Measurements from ENCODE around the gene MAPK6. TPM values are rescaled to one million over a fixed set of nuclear protein-coding genes. Genes with fewer than 3 reads are reported as not detected.

Gene MAPK6
- total RNA-seq, 6 donors from 2014 or later = 6.7 to 34.1 (median 24.4) TPM

DNA sequence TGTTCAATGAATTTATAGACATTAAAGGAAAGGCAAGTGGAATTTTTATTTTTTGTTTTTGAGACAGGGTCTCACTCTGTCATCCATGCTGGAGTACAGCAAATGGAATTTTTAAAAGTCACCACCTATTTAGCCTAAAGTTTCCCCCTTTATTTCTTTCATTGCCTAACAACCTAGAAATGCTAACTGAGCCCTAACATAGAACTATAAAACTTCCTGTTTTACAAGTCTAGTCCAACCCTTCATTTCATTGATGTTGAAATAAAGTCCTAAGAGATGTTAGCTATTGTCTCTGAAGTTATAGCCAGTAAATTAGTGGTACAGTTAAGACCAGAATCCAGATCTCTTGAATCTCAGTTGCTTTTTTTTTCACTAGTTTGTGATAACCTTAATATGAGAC, 39.0 kb downstream of the MAPK6 start:
- no peak overlapping the region for H3K4me3 ChIP-seq
- H3K9me3 ChIP-seq = no peaks in the 10 kb centered on the region
- peaks cover 0 to 62% (median 40%) of the 10 kb centered on the region in 4 donors for H3K36me3 ChIP-seq
- H3K27me3 ChIP-seq = no peaks in the 10 kb centered on the region
- no peaks in the 10 kb centered on the region for H3K4me1 ChIP-seq
- no peak overlapping the region for H3K27ac ChIP-seq
- DNase-seq (no peak), ATAC-seq (ENCODE audit: low FRiP score in 2 of 2) (no peak)
- TF ChIP-seq POLR2A (IDR thresholded peaks at IDR 0.05) (no peak), EP300 (IDR thresholded peaks at IDR 0.05) (no peak), POLR2AphosphoS5 (IDR thresholded peaks at IDR 0.05) (no peak)
- TF ChIP-seq, protein P1, sequence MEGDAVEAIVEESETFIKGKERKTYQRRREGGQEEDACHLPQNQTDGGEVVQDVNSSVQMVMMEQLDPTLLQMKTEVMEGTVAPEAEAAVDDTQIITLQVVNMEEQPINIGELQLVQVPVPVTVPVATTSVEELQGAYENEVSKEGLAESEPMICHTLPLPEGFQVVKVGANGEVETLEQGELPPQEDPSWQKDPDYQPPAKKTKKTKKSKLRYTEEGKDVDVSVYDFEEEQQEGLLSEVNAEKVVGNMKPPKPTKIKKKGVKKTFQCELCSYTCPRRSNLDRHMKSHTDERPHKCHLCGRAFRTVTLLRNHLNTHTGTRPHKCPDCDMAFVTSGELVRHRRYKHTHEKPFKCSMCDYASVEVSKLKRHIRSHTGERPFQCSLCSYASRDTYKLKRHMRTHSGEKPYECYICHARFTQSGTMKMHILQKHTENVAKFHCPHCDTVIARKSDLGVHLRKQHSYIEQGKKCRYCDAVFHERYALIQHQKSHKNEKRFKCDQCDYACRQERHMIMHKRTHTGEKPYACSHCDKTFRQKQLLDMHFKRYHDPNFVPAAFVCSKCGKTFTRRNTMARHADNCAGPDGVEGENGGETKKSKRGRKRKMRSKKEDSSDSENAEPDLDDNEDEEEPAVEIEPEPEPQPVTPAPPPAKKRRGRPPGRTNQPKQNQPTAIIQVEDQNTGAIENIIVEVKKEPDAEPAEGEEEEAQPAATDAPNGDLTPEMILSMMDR (IDR thresholded peaks at IDR 0.05) = no peak

- no peaks in the 10 kb centered on the region for H3K4me1 ChIP-seq
- H3K9me3 ChIP-seq = no peaks in the 10 kb centered on the region
- H3K27me3 ChIP-seq = no peaks in the 10 kb centered on the region
- ATAC-seq (ENCODE audit: low FRiP score in 2 of 2) (no peak), DNase-seq (no peak)
- peaks cover 5 to 70% (median 50%) of the 10 kb centered on the region in 4 donors for H3K36me3 ChIP-seq
- WGBS, 2 donors = 78 to 79% methylated on average over 1 of the region's 1 CpG
- no peak overlapping the region for H3K4me3 ChIP-seq
- TF ChIP-seq POLR2A (IDR thresholded peaks at IDR 0.05) = no peak
- no peak for TF ChIP-seq EP300 (IDR thresholded peaks at IDR 0.05)
- TF ChIP-seq, protein P1 (IDR thresholded peaks at IDR 0.05) = no peak
- no peak for TF ChIP-seq POLR2AphosphoS5 (IDR thresholded peaks at IDR 0.05)
- H3K27ac ChIP-seq = no peak overlapping the region
These were observed 41.5 kb downstream of the MAPK6 start for GRCh38 chr15:52060501-52060900.

DNA sequence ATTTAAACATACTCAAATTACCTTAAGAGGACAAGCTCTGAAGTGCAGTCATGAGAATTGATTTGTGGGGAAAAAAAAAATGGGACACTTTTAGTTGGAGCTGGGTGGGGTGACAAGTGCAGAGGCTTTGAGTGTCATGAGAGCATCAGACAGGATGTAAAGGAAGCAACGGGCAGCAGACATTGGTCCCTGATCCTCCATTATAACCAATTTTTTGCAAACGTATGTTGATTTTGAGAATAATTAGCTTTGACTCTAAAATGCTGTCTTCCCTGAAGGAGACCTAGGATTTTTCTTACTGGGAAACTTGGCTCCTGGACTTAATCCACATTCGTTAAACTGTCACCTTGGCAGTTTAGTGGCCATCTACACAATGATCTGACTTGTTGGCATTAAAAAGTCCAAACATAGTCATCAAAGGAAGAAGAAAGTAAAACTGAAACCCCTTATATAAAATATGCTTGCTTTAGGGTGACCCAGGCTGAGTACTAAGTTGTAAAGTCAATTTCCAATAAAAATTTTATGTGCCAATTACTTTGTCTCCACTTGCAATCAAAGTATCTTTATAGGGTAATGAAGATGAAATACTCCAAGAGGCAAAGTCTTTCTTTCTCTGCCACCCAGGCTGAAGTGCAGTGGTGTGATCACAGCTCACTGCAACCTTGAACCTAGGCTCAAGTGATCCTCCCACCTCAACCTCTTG, 48.0 kb downstream of the MAPK6 start:
- no peak for ATAC-seq (ENCODE audit: low FRiP score in 2 of 2)

GRCh38 chr15:52067545-52067926, 48.5 kb downstream of the MAPK6 start:
- ATAC-seq (ENCODE audit: low FRiP score in 2 of 2) = no peak
- no peak for DNase-seq
- peaks cover 0 to 4% (median 0%) of the 10 kb centered on the region in 4 donors for H3K4me1 ChIP-seq

More for the DNA sequence above, 48.0 kb downstream of the MAPK6 start:
- H3K36me3 ChIP-seq = peaks cover 5 to 28% (median 22%) of the 10 kb centered on the region in 4 donors
- H3K9me3 ChIP-seq = no peaks in the 10 kb centered on the region
- H3K27me3 ChIP-seq = no peaks in the 10 kb centered on the region
- TF ChIP-seq POLR2A (IDR thresholded peaks at IDR 0.05) (no peak), EP300 (IDR thresholded peaks at IDR 0.05) (no peak), POLR2AphosphoS5 (IDR thresholded peaks at IDR 0.05) (no peak)
- TF ChIP-seq, protein P1 (IDR thresholded peaks at IDR 0.05) = no peak
- WGBS, 2 donors = 78 to 80% methylated on average over 3 of the region's 3 CpGs
- DNase-seq = no peak
- no peak overlapping the region for H3K27ac ChIP-seq
- H3K4me3 ChIP-seq = no peak overlapping the region
- peaks cover 0 to 3% (median 0%) of the 10 kb centered on the region in 4 donors for H3K4me1 ChIP-seq

More at GRCh38 chr15:52067545-52067926, 48.5 kb downstream of the MAPK6 start:
- TF ChIP-seq POLR2AphosphoS5 (IDR thresholded peaks at IDR 0.05) (no peak), POLR2A (IDR thresholded peaks at IDR 0.05) (no peak), EP300 (IDR thresholded peaks at IDR 0.05) (no peak)
- TF ChIP-seq, protein P1 (IDR thresholded peaks at IDR 0.05) = no peak
- H3K27ac ChIP-seq = no peak overlapping the region
- H3K9me3 ChIP-seq = no peaks in the 10 kb centered on the region
- no peaks in the 10 kb centered on the region for H3K27me3 ChIP-seq
- H3K36me3 ChIP-seq = peaks cover 5 to 23% (median 17%) of the 10 kb centered on the region in 4 donors
- H3K4me3 ChIP-seq = no peak overlapping the region
